H1 (cell line): ENCODE results near the gene ORC3.
"Not testable (repeated sequence)": the region's sequence is repeated elsewhere in the genome, so short reads cannot be mapped to it uniquely, and the experiment has no call there.

ENCODE experiments used
- EP300 ChIP-seq, 2 experiments: IDR thresholded peaks; 1 replicate in 1 of 2; 2 replicates in 1 of 2; pipeline ENCODE4 v1.6.1; 2011 to 2012; ENCODE audit warnings: low read depth in 2 of 2, low read length in 2 of 2, mild to moderate bottlenecking in 2 of 2, borderline replicate concordance in 1 of 2, inconsistent platforms in 1 of 2, moderate library complexity in 1 of 2
- GTF2F1 ChIP-seq: IDR thresholded peaks from 2 replicates; pipeline ENCODE4 v1.6.1; 2012; ENCODE audit warnings: low read depth, low read length, improper control_type of control experiment, borderline replicate concordance
- POLR2A ChIP-seq, 2 experiments: IDR thresholded peaks; 1 replicate in 1 of 2; 2 replicates in 1 of 2; pipeline ENCODE4 v1.6.1; 2011; ENCODE audit warnings: low read depth in 2 of 2, low read length in 2 of 2, mild to moderate bottlenecking in 2 of 2; ENCODE audit errors: control extremely low read depth in 1 of 2
- POLR2AphosphoS5 ChIP-seq: IDR thresholded peaks from 2 replicates; pipeline ENCODE4 v1.6.1; 2011; ENCODE audit warnings: low read depth, low read length
- TF ChIP-seq, protein P1 (sequence below), 3 experiments: IDR thresholded peaks; 1 replicate in 2 of 3; 2 replicates in 1 of 3; pipeline versions ENCODE4 v1.5.1 to v1.6.1; 2011; ENCODE audit warnings: low read length in 3 of 3, mild to moderate bottlenecking in 3 of 3, inconsistent platforms in 2 of 3, low read depth in 1 of 3, moderate library complexity in 1 of 3; ENCODE audit not compliant: insufficient read depth in 1 of 3; ENCODE audit errors: control extremely low read depth in 1 of 3
- TF ChIP-seq, protein P2 (sequence below): IDR thresholded peaks from 2 replicates; pipeline ENCODE4 v1.6.1; 2012; ENCODE audit warnings: inconsistent platforms

DNA sequence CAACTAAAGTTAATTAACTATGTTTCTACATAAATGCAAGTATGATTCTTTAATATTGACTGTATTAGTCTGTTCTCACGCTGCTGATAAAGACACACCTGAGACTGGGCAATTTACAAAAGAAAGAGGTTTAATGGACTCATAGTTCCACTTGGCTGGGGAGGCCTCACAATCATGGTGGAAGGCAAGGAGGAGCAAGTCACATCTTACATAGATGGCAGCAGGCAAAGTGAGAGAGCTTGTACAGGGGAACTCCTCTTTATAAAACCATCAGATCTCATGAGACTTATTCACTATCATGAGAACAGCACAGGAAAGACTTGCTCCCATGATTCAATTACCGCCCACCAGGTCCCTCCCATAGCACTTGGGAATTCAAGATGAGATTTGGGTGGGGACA is 23.1 kb downstream of the ORC3 start:
- TF ChIP-seq POLR2AphosphoS5; POLR2A (IDR thresholded peaks at IDR 0.05; ENCODE audit: control extremely low read depth in 1 of 2, low read depth in 2 of 2, low read length in 2 of 2); GTF2F1; EP300 (IDR thresholded peaks at IDR 0.05; ENCODE audit: borderline replicate concordance in 1 of 2, low read depth in 2 of 2, low read length in 2 of 2): not testable (repeated sequence)
- TF ChIP-seq, protein P1, sequence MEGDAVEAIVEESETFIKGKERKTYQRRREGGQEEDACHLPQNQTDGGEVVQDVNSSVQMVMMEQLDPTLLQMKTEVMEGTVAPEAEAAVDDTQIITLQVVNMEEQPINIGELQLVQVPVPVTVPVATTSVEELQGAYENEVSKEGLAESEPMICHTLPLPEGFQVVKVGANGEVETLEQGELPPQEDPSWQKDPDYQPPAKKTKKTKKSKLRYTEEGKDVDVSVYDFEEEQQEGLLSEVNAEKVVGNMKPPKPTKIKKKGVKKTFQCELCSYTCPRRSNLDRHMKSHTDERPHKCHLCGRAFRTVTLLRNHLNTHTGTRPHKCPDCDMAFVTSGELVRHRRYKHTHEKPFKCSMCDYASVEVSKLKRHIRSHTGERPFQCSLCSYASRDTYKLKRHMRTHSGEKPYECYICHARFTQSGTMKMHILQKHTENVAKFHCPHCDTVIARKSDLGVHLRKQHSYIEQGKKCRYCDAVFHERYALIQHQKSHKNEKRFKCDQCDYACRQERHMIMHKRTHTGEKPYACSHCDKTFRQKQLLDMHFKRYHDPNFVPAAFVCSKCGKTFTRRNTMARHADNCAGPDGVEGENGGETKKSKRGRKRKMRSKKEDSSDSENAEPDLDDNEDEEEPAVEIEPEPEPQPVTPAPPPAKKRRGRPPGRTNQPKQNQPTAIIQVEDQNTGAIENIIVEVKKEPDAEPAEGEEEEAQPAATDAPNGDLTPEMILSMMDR (IDR thresholded peaks at IDR 0.05; ENCODE audit: control extremely low read depth in 1 of 3, insufficient read depth in 1 of 3, low read depth in 1 of 3, low read length in 3 of 3): not testable (repeated sequence)
- TF ChIP-seq, protein P2, sequence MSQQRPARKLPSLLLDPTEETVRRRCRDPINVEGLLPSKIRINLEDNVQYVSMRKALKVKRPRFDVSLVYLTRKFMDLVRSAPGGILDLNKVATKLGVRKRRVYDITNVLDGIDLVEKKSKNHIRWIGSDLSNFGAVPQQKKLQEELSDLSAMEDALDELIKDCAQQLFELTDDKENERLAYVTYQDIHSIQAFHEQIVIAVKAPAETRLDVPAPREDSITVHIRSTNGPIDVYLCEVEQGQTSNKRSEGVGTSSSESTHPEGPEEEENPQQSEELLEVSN: not testable (repeated sequence)
